ENCODE results near the gene ITPKB.

The ITPKB gene

DNA sequence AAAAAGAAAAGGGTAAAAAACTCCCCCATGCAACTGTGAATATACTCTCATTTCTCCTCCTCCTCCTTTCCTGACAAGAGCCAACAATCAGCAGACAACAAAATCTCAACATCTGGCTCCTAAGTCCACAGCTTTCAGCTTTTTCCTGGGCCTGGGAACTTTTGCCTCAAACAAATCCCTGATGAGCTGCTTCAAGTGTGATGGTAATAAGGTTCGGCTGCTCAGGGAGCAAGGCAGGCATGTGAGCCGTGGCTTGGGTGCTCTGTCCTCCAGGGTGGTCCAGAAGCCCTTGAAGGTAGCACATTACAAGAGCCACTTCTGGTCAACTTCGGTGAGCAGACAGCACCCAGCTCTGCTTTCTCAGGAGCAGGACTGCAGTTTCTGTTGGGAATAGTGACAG lies 46.3 kb downstream of the ITPKB start:
- no peaks in the 10 kb centered on the region for H3K27me3 ChIP-seq (replicated peaks)
- in situ Hi-C loops (cut with HindIII; ENCODE audit: low pct_ligation_motif_present, low sequenced_read_pairs) = no loop called here
- TF ChIP-seq, protein P1, sequence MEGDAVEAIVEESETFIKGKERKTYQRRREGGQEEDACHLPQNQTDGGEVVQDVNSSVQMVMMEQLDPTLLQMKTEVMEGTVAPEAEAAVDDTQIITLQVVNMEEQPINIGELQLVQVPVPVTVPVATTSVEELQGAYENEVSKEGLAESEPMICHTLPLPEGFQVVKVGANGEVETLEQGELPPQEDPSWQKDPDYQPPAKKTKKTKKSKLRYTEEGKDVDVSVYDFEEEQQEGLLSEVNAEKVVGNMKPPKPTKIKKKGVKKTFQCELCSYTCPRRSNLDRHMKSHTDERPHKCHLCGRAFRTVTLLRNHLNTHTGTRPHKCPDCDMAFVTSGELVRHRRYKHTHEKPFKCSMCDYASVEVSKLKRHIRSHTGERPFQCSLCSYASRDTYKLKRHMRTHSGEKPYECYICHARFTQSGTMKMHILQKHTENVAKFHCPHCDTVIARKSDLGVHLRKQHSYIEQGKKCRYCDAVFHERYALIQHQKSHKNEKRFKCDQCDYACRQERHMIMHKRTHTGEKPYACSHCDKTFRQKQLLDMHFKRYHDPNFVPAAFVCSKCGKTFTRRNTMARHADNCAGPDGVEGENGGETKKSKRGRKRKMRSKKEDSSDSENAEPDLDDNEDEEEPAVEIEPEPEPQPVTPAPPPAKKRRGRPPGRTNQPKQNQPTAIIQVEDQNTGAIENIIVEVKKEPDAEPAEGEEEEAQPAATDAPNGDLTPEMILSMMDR (IDR thresholded peaks at IDR 0.05; ENCODE audit: low read depth, low read length, missing control alignments) = no peak
- no peak overlapping the region for H3K27ac ChIP-seq
- H3K4me3 ChIP-seq (ENCODE audit: low read depth, low read length) = no peak overlapping the region
- DNase-seq = no peak
- H3K36me3 ChIP-seq (replicated peaks) = no peaks in the 10 kb centered on the region

DNA sequence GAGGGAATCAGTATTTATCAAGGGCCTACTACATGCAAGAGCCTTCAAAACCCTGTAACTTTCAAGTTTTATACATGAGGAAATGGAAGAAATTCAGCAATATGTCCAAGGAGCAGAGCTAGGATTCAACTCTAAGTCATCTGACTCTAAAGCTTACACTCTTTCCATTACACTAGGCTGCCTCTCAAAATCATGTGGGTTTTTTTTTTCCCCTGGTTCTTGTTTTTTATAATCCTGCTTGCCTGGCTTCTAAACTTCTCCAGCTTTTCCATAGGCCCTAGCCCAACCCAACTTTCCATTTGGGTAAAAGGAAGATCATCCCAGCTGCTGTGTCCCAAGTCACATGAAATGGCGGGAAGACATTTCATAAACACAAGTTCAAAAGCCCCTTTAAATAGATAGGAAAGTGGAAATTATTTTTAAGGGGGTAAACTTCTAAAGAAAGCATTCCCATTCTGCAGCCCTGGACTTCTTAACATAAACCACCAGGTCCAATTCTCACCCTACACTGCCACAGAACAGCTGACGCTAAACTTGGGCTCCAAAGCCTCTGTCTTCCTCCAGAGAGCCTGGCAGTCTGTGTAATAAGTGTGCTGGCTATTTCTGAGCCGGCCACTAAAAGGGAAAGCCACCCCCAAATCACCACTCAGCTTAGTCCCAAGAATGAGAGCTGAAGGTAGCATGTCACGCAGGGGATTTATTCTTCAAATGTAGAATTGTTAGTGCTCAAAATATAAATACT lies 46.9 kb downstream of the ITPKB start:
- TF ChIP-seq, protein P1 (IDR thresholded peaks at IDR 0.05; ENCODE audit: low read depth, low read length, missing control alignments) = no peak
- Histone ChIP-seq H3K4me3 (ENCODE audit: low read depth, low read length) (no peak overlapping the region), H3K27ac (no peak overlapping the region), H3K27me3 (replicated peaks) (no peaks in the 10 kb centered on the region), H3K36me3 (replicated peaks) (no peaks in the 10 kb centered on the region)
- no peak for DNase-seq
- in situ Hi-C loops (cut with HindIII; ENCODE audit: low pct_ligation_motif_present, low sequenced_read_pairs) = no loop called here

DNA sequence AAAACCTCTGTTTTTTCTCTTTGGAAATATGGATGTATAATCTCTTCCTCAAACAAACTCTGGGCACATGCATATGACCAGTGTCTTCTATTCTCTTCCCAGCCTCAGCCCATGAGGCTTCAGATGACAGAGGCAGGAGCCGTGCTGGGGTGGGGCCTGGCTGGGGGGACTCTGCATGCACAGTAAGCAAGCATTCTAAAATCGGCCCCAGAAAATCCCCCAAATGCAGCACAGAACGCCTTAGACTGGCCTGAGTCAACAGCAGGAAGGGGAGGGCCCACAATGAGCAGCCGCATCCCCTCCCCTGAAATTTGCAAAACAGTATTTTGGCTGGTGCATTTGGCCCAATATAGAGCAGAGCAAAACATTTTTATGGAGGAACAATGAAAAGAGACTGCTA lies 47.8 kb downstream of the ITPKB start:
- DNase-seq = no peak
- TF ChIP-seq, protein P1 (IDR thresholded peaks at IDR 0.05; ENCODE audit: low read depth, low read length, missing control alignments) = no peak
- H3K4me3 ChIP-seq (ENCODE audit: low read depth, low read length) = no peak overlapping the region
- H3K27me3 ChIP-seq (replicated peaks) = no peaks in the 10 kb centered on the region
- H3K36me3 ChIP-seq (replicated peaks) = no peaks in the 10 kb centered on the region
- in situ Hi-C loops (cut with HindIII; ENCODE audit: low pct_ligation_motif_present, low sequenced_read_pairs) = no loop called here
- H3K27ac ChIP-seq = no peak overlapping the region

DNA sequence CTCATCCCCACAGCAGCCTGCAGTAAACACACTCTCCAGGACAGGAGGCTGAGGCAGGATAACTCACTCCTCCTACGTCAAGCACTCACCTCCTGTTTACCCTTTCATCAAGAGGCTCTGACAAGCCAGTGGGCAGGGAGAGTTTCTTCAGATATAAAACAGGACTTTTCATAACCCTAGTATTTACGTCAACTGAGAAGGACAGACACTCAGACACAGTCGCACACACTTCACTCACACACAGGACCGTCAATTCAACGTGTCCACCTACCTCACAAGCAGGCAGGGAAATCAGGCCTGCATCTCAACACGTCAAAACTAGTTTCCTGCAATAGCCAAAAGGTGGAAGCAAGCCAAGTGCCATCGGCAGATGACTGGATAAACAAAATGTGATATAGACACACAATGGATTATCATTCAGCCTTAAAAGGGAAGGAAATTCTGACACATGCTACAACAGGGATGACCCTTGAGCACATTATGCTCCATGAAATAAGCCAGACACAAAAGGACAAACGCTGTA lies 48.6 kb downstream of the ITPKB start:
- in situ Hi-C loops (cut with HindIII; ENCODE audit: low pct_ligation_motif_present, low sequenced_read_pairs) = no loop called here
- Histone ChIP-seq H3K36me3 (replicated peaks) (no peaks in the 10 kb centered on the region), H3K4me3 (ENCODE audit: low read depth, low read length) (no peak overlapping the region), H3K27me3 (replicated peaks) (no peaks in the 10 kb centered on the region), H3K27ac (no peak overlapping the region)
- TF ChIP-seq, protein P1 (IDR thresholded peaks at IDR 0.05; ENCODE audit: low read depth, low read length, missing control alignments) = no peak
- DNase-seq = no peak

DNA sequence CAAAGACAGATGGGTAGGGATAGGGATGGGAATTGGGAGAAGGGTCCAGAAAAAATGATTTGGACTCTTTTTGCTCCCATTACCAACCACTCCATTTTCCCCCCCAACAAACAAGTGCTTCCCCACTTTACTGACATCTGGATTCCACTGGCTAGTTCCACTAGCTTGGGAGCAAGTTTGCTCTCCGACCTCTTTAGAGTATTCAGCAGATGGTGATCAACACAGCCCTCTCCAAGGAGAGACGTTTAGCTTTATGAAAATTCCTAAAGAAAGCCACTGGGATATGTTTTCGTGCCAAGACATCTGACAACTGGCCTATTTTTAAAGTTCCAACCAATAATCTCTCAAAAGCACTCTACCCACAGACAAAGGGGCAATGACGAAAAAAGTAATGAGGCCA lies 50.3 kb downstream of the ITPKB start:
- no peaks in the 10 kb centered on the region for H3K36me3 ChIP-seq (replicated peaks)
- DNase-seq = no peak
- in situ Hi-C loops (cut with HindIII; ENCODE audit: low pct_ligation_motif_present, low sequenced_read_pairs) = no loop called here
- TF ChIP-seq, protein P1 (IDR thresholded peaks at IDR 0.05; ENCODE audit: low read depth, low read length, missing control alignments) = no peak
- no peaks in the 10 kb centered on the region for H3K27me3 ChIP-seq (replicated peaks)
- H3K4me3 ChIP-seq (ENCODE audit: low read depth, low read length) = no peak overlapping the region
- H3K27ac ChIP-seq = no peak overlapping the region

Measured in brain microvascular endothelial cell (primary cell).